GM04504 (cell line): ENCODE data around the gene DPP10.

Experiments used
- DNase-seq: peaks from one replicate; pipeline ENCODE4 v3.0.0-alpha.2; 2012; ENCODE audit warnings: low read depth

Gene DPP10

DNA sequence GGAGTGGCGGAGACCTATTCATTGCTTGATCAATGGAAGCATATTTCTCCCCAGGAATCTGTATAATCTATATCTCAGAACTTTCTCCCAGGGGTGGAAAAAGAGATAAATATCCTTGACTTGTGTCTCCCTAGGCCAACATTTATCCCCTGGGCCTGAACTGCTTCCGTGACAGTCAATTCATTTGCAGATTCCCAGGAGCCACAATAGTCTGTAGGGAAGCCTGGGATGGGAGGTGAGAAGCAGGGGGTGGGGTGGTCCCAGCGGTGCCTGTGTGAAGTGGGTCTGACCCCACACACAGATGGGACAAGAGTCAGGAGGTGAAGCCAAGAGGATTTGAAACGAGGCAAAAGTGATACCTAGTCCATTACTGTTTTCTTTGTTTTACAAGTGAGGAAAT, 166.8 kb downstream of the DPP10 start:
- no peak for DNase-seq

DNA sequence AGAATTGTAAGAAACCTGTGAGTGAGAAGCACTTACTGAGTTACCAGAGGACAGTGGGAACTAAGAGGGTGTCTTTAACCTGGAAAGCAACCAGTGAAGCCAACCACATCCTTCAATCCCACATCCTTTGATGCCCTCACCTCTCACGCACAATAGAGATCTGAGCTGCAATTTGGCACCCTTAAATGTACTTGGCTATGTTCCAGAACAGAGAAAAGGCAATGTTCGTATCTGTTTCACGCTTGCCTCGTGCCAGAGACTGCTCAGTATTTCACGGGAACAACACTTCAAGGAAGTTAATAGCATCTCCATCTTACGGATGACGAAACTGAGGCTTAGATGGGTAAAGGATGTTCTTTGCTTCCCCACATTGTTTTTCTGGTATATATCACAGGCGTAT, 167.4 kb downstream of the DPP10 start:
- DNase-seq, result no peak

DNA sequence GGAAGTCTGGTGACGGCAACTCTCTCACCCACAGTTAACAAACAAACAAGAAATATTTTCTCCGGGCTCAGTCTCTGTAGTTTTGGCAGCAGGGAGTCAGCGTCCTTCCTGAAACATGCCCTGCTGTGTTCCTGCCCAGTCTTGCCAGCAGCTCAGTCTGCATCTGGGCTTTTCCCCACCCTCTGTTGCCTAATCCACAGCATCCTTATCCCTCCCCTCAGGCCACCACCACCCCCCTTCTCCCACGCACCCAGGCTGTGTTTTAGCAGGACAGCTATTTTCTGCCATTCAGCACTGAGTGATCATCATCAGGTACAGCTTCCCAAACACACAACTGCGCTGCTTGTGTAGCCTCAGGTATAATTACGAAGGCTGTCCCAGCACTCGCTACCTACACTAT, 168.2 kb downstream of the DPP10 start:
- DNase-seq, result no peak

DNA sequence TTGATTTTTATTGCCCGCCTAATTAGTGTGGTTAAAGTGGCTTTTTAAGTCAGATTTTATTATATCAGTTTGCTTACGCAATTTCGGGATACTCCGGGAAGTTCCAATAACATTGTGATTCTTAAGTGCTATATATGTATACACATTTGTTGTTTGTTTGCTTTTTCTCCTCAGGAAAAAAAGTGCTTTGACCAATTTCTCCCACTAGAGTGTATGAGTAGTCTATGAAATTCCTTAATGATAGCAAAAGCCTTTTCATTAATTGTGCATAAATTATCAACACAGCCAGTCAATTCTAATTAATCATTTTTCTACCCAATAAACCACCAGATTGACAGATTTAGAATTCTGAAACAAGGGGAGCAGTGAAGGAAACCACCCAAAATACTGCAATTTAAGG, 172.2 kb downstream of the DPP10 start:
- DNase-seq, result no peak

DNA sequence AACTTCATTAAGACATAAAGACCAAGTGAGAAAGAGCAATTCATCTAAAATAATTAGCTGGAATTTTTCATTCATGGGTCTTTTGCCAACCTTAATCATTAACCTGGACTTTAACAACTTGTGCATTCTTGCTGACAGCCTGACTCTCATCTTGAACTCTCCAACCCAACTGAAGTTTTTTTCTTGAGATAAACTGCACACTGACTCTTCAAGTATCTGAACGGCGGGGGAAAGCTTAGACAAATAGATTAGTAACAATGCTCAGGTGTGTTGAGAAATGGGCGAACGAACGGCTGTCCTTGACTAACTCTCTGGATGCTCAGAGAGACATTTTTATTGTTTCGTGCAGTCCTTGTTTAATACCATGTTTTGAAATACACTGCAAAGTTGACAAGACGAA, 186.0 kb downstream of the DPP10 start:
- no peak for DNase-seq

DNA sequence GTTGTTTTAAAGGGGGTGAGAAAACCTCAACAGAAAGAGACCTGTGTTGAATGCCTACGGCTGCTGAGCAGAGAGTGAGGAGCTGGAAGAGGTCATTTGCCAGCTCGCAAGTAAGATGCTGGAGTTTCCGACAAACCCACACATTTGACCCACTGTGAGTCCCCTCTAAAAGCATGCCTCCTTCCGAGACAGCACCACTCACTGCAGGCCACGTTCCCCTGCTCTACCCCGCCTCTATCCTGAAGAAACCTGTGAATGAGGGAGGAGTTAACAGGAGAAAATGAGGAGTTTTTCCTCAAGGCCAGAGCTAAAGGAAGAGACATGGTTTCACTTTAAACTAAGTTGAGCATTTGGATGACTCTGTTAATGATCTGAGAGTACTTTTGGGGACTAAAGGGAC, 188.7 kb downstream of the DPP10 start:
- DNase-seq, result no peak

DNA sequence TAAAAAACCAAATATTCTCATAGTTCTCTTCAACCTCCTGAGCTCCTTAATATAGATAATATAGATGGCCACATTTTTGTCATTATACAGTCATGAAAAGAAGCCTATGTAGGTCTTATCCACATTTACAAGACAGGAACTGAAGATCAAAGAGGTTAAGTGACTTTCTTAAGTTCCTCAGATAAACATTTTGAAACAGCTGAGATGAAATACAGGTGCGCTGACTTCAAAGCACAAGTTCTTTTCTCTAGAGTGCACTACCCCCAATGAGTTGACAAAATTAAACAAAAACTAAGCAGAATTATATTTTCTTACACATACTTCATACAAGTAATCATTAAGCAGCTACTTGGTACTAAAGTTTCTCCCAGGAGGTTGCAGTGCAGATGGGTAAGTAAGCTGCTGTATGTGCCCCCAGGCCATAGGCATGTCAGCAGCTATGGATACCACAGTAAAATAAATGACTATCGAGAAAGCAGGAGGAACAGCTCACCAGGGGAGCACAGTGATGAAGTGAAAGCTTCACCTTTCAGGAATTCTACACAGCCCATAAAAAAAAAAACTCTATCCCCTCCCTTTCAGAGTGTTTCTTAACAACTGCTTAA, 199.8 kb downstream of the DPP10 start:
- no peak for DNase-seq

DNA sequence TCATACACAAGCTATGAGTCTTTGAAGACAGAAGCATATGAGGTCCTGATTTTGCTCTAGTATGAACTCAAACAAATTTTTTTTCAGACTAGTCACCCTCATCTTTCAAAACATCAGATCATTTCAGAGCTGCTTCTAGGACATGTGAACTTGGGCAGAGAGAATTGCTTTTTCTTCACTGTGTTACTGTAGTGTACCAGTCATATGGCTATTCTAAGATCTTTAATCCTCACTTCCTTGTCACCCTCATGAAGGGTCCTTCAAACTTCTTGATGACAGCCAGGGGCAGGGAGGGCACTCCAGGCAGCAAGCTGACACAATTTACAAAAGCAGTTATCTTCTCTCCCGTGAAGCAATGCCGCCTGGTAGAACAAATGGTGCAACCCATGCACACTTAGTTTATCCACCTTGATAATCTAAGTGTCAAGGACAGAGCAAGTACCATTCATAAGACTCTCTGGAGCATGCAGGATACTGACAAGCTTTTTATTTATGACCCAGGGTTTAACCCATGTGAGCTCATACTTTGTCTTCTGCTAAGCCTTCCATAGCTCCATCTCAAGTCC, 200.6 kb downstream of the DPP10 start:
- DNase-seq, result no peak

DNA sequence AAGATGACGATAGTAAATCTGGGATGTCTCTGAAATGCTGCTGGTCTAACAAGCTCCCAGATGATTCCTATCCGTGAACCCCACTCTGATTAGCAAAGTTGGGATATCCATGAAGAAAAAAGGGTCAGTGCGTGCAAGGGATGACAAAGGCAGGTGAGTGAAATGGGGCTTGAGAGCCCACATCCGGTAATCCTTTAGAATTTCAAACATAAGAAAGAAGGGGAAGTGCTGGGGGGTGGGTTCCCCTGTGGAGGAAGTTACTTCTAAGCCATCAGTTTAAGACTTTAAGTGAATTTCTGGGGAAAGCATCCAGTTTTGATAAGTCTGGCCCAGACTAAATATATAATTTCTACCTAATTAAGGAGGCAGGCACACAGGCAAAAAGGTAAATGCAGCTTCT, 209.5 kb downstream of the DPP10 start:
- no peak for DNase-seq

DNA sequence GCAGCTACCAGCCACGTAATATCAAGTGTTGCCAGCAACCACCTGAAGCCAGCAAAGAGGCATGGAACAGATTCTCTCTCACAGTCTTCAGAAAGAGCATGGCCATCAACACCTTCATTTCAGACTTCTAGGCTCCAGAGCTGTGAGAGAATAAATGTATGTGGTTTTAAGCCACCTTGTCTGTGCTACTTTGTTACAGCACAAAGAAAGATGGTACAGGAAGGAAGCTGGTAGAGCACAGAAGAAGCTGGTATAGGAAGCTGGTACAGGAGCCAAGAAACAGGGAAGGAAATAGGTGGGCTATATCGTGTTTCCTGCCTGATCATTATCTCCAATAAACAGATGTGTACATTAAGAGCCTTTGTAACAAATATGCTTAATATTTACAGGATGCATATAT, 217.4 kb downstream of the DPP10 start:
- no peak for DNase-seq

DNA sequence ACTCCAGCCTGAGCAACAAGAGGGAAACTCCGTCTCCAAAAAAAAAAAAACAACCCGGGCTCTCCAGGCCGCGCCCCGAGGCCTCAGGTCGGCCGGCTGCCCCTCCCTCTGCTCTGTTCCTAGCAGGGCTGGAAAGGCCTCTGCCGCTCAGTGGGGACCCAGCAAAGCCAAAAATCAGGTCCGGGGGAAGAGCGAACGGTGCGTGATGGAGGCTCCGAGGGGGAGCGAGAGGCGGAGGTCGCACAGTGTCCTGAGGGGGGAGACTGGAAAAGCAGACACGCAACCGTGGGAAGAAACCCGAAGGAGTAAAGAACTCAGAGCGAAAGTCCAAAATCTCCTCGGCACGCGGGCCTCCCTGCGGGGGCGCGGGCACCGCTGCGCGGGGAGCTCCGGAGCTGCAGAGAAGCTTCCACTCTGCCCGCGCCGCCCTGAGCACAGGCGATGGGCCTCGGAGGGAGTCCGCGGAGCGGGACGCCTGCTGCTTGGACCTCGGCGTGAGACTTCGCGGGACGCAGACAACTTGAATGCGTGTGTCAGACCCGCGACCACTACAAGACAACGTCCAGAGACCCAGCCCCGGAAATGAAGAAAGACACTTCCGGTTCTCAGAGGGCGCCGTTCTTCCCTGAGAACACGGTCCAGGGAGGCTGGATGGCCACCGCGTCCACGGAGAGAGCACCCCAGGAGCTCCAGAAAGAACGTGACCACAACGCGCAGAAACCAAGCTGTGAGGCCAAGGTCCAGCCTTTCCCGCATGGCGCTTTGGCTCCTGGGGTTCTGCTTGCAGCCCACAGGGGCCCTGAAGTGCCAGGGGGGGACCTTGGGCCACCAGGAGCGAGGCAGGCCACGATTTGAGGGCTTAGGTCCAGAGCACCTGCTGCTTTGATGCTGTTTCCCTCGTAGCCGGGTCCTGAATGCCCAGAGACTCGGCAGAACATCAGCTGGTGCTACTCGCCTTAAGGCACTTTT, 219.8 kb downstream of the DPP10 start:
- DNase-seq, result no peak

DNA sequence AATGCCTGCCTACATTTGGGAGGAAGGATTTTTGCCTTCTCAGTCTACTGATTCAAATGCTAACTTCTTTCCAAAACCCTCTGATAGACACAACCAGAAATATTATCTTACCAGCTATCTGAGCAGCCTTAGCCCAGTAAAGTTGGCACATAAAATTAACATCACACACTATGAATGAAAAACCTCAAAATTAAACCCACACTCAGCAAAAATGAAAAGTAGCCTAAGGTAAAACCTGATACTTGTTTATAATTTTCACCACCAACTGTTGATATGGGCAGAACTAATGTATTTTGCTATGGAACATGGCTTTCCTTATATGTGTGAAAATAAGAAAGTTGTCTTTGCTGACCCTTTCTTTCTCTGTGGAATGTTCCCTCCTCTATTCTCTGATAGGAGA, 226.0 kb downstream of the DPP10 start:
- DNase-seq, result no peak

DNA sequence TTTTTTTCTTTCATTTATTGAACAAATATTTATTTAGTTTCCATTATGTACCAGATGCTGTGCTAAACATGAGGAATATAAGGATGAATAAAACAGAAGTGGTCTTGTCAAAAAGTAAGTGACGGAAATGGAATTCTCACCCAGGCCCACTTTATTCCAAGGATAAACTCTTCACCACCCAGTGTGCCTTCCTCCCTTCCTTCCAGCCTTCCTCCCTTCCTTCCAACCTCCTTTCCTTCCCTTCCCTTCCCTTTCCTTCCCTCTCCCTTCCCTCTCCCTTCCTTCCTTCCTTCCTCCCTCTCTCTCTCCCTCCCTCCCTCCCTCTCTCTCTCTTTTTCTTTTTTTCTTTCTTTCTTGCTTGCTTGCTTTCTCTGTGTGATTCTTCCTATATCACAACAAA, 240.8 kb downstream of the DPP10 start:
- DNase-seq, result no peak

DNA sequence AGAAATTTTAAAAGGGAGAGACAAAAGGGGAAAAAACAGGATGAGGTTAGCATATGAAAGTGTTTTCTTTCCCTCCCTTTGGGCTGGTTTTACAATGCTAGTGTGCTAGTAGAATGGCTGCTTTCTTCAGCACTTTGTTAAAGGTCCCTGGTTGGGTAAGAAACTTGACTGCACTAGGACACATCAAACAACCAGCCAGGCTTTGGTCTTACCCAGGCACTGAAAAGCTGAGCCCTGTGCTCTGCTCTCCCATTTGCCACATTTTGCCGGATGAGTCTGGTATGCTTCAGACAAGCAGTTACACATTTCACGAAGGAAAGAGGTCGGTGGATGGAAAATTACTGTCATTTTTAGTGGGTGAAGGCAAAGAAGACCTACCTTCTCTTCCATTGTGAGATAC, 242.0 kb downstream of the DPP10 start:
- DNase-seq, result no peak

DNA sequence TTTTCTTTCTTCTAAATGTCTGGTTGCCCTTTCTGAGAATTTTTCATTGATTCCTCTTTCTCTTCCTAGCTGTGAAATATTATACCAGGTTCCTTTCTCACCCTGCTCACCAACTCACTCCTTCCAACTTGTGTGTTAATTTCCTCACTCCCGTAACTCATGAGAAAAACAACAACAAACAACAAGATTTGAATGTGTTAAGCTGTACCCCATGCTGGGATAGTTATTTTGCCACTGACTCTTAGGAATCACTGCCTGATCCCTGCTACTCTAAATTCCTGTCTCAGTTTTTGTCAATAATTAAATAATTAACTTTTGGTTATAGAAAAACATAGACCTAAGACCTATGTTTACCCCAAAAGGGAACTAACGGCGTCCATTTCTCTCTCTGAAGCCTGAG, 242.7 kb downstream of the DPP10 start:
- DNase-seq, result no peak

DNA sequence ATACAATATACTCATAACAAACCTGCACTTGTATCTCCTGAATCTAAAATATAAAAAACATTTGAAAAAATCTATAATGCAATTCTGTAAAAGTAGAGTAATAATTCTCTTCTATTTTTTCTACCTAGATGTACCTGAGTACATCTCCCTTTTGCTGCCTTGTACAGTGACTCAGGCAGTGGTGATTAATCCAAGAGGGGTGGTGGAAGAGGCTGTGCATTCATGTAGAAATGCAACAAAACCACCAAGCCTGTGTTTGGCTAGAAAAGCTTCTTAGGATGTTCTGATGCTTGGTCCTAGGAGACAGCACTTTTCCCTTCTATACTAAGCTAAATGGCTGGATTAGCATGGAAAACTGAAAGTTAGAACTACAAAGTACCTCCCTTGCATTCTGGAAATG, 245.8 kb downstream of the DPP10 start:
- no peak for DNase-seq

DNA sequence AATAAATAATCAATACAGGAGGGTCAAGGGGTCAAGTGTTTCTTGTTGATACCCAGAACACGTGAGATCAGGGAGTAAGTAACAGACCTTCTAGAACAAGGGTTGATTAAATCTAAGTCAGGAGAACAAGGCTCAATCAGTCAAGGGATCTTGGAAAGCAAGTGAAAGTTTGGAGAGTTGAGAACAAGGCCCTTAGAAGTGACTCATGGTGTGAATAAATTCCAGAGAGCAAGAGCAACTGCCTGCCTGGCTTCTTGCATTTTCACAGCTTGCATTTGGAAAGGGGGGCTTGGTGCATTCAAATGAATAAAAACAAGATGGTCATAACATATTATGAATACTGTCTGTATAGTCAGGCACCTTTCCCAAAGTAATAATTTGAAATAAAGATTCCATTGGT, 256.1 kb downstream of the DPP10 start:
- DNase-seq, result no peak

DNA sequence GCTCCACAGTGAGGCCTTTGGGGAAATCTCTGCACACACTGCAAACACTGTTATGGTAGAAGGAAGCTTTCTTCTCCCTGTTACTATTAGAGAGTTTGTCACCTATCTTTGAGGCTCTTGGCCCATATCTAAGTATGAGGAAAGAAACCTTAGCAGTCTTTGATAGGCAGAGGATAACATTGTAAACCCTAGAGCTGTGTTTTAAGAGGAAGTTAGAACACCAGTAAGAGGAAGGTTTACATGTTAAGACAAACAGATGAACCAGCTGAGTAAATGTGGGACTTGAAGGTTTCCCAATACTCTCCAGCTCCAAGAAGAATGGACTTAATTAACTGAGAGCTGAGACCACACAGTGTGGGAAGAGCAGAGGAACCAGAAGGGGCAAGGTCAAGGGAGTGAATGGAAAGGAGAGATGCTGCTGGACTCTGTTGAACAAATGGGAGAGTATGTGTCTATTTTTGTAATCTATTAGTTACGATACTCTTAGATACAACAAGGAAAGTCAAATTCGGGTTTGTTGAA, 257.0 kb downstream of the DPP10 start:
- DNase-seq, result no peak

DNA sequence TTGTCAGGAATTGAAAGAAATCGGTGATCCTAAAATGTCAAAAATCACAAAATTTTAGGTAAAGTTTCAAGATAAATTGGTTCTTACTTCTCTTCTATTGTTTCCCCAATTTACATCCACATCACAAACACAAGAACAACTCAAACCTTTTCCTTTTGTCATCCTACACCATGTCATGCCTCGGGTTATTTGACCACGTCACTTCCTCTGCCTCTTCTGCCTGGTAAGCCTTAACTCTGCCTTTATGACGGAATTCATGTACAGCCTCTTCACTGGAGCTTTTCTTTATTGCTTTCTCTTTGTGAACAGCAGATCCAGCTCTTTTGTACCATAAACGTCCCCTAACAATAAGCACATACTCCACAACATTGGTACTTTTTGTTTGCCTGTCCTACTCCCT, 258.0 kb downstream of the DPP10 start:
- no peak for DNase-seq

DNA sequence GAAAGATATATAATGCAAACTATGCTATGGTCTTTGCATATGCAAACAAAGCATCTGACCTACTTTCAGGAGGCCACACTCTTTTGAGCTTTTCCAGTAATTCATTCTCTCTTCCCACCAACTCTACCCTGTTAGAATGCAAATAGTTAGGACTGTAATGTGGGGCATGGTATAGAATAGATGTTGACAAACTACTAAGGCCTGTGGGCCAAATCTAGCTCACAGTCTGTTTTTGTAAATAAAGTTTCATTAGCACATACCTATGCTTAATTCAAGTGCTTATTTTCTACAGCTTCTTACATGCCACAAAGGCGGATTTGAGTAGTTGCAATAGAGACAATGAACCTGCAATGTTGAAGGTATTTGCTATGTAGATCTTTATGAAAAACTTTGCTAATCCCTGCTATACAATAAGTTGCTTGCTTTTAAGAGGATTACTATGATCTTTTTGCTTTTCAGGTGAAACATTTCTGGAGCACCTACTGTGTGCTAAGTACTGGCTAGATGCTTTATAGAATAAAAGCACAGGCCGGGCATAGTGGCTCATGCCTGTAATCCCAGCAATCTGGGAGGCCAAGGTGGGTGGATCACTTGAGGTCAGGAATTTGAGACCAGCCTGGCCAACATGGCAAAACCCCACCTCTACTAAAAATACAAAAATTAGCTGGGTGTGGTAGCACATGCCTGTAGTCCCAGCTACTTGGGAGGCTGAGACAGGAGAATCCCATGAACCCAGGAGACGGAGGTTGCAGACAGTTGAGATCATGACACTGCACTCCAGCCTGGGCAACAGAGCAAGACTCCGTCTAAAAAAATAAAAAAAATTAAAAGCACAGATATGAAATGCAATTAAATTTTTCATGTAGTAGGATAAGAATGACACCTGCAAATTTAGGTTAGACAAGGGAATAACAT, 267.8 kb downstream of the DPP10 start:
- no peak for DNase-seq

DNA sequence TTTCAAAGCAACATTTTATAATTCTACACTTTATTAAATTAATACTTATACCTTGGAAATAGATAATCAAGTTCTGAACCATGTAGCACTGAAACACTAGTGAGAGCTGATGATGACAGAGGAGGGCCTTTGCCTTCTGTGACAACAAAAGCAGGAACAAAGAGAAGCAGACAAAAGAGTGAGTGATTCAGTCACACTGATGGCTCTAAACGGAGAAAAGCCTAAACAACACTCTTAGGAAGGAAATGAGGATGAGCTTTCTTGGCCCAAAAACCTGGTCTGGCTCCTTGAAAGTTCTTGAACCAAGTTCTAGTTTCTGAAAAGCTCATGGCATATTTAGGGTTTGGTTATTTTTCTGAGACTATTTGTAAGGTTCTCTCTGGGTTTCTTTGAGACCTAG, 271.9 kb downstream of the DPP10 start:
- no peak for DNase-seq

DNA sequence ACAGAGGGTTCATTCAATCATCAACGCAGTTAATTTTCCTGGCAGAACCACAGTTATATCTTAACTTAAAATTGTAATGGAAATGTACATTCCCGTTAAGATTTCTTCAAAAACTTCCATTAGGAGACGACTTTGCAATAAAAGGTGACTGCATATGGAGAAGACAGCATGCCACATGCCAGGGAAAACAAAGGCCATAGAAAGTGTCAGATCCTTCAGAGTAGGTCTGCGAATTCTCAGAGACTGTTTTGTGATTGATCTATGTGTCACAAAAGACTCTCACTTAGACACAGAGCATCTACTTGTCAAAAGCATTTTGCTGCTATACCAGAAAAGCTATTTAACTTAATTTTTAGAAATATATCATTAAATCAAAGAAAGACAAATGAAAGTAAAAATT, 274.6 kb downstream of the DPP10 start:
- DNase-seq, result no peak
